ENCODE measurements around the gene G6PC2.
"Not testable (repeated sequence)": the region's sequence is repeated elsewhere in the genome, so short reads cannot be mapped to it uniquely, and the experiment has no call there.

G6PC2 gene

GRCh38 chr2:168901003-168901402 lies at the start of gene G6PC2:
TSS of gene G6PC2 (plus strand) at chr2:168901291. CDS start at chr2:168901332, 41 bp downstream.
- no peak for DNase-seq (ENCODE audit: low spot score)

GRCh38 chr2:168851674-168852320 lies 49.3 kb upstream of the G6PC2 start:
- peak; percentile 94 for DNase-seq (ENCODE audit: low spot score)

- DNase-seq (ENCODE audit: low spot score), result peak; percentile 46
These were observed 48.6 kb upstream of the G6PC2 start for GRCh38 chr2:168852481-168852880.

- DNase-seq (ENCODE audit: low spot score), result no peak
These were observed 47.6 kb upstream of the G6PC2 start for GRCh38 chr2:168853471-168853870.

- DNase-seq (ENCODE audit: low spot score), result no peak
These were observed 46.4 kb upstream of the G6PC2 start for GRCh38 chr2:168854651-168855050.

GRCh38 chr2:168855601-168856000 lies 45.5 kb upstream of the G6PC2 start:
- DNase-seq (ENCODE audit: low spot score), result no peak

- no peak for DNase-seq (ENCODE audit: low spot score)
These were observed 42.9 kb upstream of the G6PC2 start for GRCh38 chr2:168858146-168858545.

GRCh38 chr2:168867164-168867563 lies 33.9 kb upstream of the G6PC2 start:
- not testable (repeated sequence) for DNase-seq (ENCODE audit: low spot score)

GRCh38 chr2:168870369-168870768 lies 30.7 kb upstream of the G6PC2 start:
- DNase-seq (ENCODE audit: low spot score), result not testable (repeated sequence)

GRCh38 chr2:168870824-168871223 lies 30.3 kb upstream of the G6PC2 start:
- DNase-seq (ENCODE audit: low spot score), result not testable (repeated sequence)

GRCh38 chr2:168874368-168875054 lies 26.6 kb upstream of the G6PC2 start:
- no peak for DNase-seq (ENCODE audit: low spot score)

- DNase-seq (ENCODE audit: low spot score), result not testable (repeated sequence)
These were observed 18.9 kb upstream of the G6PC2 start for GRCh38 chr2:168882163-168882562.

- peak; percentile 7 for DNase-seq (ENCODE audit: low spot score)
These were observed 16.1 kb upstream of the G6PC2 start for GRCh38 chr2:168884975-168885374.

- DNase-seq (ENCODE audit: low spot score), result peak; percentile 26
These were observed 11.5 kb upstream of the G6PC2 start for GRCh38 chr2:168889635-168890005.

- DNase-seq (ENCODE audit: low spot score), result peak; percentile 95
These were observed 10.9 kb upstream of the G6PC2 start, which contains the start of gene SPC25 for GRCh38 chr2:168890006-168890782. TSS of gene SPC25 (minus strand) at chr2:168890430. CDS start at chr2:168889519, 911 bp downstream.

- DNase-seq (ENCODE audit: low spot score), result no peak
These were observed 8.8 kb upstream of the G6PC2 start for GRCh38 chr2:168892327-168892726.

GRCh38 chr2:168894101-168894500 lies 7.0 kb upstream of the G6PC2 start:
- DNase-seq (ENCODE audit: low spot score), result no peak

GRCh38 chr2:168894720-168895119 lies 6.4 kb upstream of the G6PC2 start:
- no peak for DNase-seq (ENCODE audit: low spot score)

- DNase-seq (ENCODE audit: low spot score), result no peak
These were observed 5.3 kb upstream of the G6PC2 start for GRCh38 chr2:168895771-168896170.

GRCh38 chr2:168896783-168897182 lies 4.3 kb upstream of the G6PC2 start:
- no peak for DNase-seq (ENCODE audit: low spot score)

- DNase-seq (ENCODE audit: low spot score), result no peak
These were observed 3.6 kb upstream of the G6PC2 start for GRCh38 chr2:168897449-168897848.

GRCh38 chr2:168903888-168904287 lies 2.8 kb downstream of the G6PC2 start:
- DNase-seq (ENCODE audit: low spot score), result no peak

- DNase-seq (ENCODE audit: low spot score), result no peak
These were observed 3.3 kb downstream of the G6PC2 start for GRCh38 chr2:168904358-168904757.
